ENCODE measurements around the gene NT5M. TPM values are rescaled to one million over a fixed set of nuclear protein-coding genes. Genes with fewer than 3 reads are reported as not detected.

NT5M gene
- polyA plus RNA-seq, 1 donor: 7.5 TPM

DNA sequence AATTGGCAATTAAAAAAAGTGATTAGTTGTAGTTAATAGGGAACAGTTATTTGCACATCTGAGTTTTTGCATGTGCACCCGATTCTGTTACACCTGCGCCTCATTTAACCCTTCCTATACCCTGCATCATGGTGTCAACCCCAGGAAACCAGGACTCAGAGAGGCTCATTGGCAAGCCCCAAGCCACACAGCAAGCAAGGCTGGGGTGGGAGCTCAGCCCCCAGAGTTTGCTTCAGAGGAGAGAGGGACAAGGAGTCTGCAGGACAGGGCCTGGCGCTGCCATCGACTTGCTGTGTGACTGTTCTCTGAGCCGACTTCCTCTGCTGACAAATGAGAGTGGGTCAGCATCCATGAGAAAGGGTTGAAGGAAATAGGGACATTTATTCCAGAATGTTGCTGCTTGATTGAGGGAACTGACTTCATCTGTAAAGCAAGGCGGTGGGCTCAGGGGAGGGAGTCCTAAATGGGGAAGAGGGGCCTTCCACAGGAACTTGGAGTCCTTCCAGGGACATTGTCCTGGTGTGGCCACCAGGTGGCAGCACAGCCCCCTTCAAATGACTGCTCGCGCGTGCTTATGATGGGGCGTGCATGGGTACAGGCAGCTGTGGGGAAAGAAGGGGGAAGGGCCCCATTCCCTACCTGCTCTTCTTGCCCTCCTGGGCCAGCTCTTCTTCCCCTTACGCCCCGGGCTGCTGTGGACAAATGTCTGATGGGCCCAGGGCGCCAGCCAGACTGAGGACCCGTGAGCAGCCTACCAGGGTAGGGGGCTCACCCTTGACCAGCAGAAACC is 51.6 kb downstream of the NT5M start:
- peak; percentile 28 for DNase-seq (ENCODE audit: low read depth)

- no peak for DNase-seq (ENCODE audit: low read depth)
Observed at GRCh38 chr17:17355426-17355825, 52.3 kb downstream of the NT5M start.

DNA sequence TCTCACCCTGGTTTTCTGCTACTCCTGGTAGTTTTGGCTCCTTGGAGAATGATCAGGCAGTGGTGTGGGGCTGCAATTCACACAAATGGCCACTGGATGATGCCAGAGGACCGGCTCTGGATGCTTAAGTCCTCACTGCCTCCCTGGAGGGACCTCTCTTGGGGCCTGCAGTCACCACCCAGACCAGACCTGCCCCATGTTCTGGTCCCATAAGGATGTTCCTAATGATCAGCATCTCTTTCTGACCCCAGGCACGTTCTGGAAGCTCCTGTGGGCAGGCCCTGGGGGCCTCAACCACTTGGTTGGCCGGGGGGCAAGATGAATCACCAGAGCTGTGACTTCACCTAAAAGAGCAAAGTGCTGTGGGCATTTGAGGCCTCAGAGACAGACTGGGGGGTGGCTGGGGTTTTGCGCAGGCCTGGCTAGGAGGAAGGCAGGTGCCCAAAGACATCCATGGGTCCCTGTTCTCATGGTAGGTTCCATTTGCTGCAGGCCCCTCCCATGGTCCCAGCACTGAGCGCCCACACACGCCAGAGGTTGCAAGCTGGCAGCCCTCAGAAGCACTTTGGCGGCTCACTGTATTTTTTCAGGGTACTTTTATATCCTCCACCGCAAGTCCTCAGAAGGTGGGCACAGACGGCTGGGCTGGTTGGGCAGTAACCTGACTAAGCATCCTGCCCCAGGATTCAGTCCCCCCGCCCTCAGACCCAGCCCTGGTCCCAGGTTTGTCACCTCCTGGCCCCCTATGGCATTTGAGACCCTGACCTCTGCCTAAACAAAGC is 53.2 kb downstream of the NT5M start:
- DNase-seq (ENCODE audit: low read depth): peak; percentile 45

- DNase-seq (ENCODE audit: low read depth): no peak
Observed at GRCh38 chr17:17356931-17357270, 53.7 kb downstream of the NT5M start.

DNA sequence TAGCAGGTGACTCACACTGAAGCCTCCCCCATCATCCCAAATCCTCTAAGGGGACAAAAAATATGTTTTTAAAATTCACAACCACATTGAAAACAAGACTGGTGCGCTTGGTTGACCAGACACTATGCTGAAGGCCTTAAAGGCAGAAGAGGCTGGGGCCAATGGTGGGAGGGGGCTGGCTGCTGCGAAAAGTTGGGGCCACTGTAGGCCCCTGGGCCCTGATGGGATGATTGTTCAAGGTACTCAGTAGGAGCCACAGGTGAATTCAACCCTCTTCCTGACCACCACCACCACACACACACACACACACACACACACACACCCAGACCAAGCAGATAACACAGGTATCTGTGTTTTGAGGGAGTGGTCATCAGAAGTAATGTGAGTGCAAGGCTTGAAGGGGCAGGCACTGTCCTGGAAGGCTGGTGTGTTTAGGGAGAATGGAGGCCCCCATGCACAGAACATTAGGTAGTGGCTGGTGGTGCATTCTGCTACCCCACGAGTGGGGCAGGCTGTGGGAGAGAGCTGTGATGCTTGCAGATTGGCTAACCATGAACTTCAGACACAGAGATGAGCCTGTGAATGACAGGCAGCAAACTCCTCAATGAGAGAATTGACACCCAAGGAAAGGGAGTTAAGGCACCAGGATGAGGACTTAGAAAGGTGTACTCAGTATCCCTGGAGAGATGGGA is 55.0 kb downstream of the NT5M start:
- no peak for DNase-seq (ENCODE audit: low read depth)

DNA sequence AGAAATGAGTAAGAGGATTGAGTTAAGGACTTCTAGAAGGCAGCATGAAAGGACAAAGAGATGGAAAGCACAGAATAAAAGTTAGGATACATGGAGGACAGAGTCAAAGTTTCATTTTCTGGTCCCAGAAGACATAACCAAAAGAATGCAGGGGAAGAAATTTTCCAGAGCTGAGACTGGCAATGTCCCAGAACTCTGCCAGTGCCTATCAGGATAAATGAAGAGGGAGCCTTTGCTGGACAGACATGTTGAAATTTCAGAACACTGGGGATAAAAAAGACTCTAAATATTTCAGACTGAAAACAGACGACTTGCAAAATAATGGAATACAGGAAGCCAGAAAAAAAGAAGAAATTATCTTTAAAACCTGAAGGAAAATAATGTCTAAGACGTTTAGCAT is 55.7 kb downstream of the NT5M start:
- no peak for DNase-seq (ENCODE audit: low read depth)

- no peak for DNase-seq (ENCODE audit: low read depth)
Observed at GRCh38 chr17:17359271-17359670, 56.1 kb downstream of the NT5M start.

- no peak for DNase-seq (ENCODE audit: low read depth)
Observed at GRCh38 chr17:17360087-17360730, 57.0 kb downstream of the NT5M start.

GRCh38 chr17:17361543-17361866 is 58.3 kb downstream of the NT5M start:
- no peak for DNase-seq (ENCODE audit: low read depth)

DNA sequence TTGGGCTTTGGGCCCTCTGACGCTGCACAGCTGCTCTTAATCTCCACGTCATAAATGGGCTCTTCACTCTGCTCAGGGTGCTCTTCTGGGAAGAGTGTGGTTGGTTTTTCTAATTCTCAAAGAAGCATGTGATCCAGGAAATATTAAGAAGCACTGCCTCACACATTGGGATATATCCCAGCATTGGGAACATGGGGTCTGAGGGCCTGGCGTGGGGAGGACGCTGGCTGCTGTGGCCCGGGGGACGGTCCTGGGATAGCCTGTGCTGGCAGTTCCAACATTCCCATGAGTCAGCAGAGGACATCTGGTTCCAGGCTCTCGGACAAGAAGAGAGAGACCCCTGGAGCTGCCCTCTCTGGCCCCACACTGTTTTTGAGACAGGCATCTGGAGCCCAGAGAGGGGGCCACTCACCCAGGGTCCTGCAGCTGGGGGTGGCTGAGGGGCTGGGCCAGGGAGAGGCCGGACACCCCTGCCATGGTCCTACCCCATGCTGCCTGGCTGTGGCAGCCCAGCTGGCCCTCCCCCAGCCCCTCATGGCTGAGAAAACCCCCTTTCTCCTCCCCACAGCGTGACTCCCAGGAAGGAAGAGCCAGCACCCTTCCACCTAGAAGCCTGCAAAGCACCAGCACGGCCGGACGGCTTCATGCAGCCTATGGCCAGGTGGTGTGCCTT is 58.8 kb downstream of the NT5M start:
- DNase-seq (ENCODE audit: low read depth): no peak

- DNase-seq (ENCODE audit: low read depth): no peak
Observed at GRCh38 chr17:17362540-17362930, 59.4 kb downstream of the NT5M start.

- DNase-seq (ENCODE audit: low read depth): no peak
Observed at GRCh38 chr17:17363638-17364337, 60.6 kb downstream of the NT5M start.

- no peak for DNase-seq (ENCODE audit: low read depth)
Observed at GRCh38 chr17:17364338-17364667, 61.1 kb downstream of the NT5M start.

DNA sequence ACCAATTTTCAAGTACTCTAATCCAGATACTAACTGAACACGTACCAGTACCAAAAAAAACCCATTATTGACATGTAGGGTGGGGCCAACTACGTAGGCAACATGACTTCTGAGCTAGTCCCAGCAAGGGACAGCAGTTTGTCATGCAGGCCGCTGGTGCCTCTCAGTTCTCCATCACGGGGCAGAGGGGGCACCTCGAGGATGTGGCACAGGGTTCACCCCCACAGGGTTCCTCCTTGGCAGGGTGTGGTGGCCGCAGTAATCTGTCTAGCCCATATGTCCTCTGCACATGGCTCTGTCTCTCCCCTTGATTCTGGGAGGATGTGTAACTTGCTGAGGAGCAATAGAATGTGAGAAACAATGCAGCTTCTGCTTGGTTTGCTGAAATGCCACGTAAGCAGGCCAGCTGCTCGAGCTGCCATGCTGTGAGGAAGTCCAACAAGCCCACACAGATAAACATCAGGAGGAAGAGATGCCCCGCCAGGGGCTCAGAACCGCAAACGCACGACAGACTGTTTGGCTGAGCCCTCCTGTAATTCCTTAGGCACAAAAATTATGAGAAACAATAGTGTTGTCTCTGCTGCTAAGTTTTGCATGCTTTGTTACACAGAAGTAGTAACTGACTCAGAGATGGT is 62.4 kb downstream of the NT5M start:
- DNase-seq (ENCODE audit: low read depth): no peak

- no peak for DNase-seq (ENCODE audit: low read depth)
Observed at GRCh38 chr17:17366235-17366634, 63.1 kb downstream of the NT5M start.

DNA sequence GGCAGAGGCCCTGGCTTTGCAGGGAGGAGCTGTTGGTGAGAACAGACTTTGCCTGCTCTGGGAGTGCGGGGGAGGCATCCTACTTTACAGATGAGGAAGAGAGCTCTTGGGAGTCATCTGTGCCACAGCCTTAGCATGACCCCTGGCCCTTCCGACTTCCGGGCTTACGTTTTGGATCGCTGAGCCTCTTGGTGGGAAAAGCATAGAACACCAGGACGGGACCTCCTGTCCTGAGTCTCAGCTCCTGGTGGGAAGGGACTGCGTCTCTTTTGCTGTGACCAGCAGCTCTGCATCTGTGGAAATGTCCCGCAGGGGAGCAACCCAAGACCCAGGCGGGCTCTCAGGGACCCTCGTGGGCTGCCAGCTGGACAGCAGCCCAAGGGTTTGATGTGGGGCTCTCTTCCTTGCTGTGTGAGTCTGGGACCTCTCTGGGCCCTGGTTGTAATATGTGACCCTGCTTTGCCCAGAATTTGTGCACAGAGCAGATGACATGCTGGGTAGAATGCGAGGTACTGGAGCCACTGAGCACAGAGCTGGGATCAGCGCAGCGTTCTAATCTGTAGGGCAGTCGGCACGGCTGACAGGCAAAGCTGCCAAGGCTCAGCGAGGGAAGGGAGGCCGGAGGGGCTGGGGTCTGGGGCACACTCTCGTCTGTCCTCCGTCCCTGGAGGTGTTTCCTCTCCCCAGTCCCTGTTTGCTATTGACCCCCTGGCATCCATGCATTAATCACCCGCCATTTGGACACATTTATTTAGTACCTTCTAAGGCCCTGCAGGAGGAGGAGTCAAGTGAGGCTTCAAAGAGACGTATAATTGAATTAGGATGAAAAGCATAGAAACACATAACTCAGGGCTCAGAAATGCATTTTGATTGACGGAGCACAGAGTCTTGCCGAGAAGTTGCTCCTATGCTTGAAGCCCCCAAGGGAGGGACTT is 64.0 kb downstream of the NT5M start:
- no peak for DNase-seq (ENCODE audit: low read depth)

DNA sequence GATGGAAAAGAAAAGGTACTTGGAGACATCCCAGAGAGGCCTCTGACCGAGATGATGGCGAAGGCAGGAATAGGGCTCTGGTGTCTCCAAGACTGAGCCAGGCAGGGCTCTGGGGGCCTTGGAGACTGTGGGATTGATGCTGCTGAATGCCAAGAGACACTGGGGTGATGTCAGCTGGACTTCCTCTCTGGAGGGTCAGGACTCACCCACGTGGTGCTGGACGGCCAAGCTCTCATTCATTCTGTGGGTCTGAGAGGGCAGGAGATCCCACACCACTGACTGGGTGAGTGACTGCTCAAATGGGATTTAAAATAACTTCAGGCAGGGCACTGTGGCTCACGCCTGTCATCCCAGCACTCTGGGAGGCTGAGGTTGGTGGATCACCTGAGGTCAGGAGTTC is 64.8 kb downstream of the NT5M start:
- no peak for DNase-seq (ENCODE audit: low read depth)

DNA sequence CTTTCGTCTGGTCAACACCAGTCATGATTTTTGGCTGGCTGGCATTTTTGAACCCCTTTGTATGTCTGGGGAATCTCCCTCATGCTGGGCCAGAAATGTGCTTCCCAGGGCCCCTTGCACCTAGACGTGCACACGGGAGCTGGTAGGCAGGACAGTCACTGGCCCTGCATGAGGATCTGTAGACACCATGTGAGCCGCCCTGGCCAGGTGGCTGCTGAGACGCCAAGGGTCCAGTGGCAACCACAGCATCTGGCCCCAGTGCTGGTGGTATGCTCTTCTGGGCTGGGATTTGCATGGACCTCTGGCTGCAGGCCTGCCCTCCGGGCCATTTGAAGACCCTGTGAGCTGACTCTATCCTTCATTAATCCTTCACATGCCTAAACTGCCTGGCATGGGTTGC is 67.5 kb downstream of the NT5M start:
- DNase-seq (ENCODE audit: low read depth): no peak

DNA sequence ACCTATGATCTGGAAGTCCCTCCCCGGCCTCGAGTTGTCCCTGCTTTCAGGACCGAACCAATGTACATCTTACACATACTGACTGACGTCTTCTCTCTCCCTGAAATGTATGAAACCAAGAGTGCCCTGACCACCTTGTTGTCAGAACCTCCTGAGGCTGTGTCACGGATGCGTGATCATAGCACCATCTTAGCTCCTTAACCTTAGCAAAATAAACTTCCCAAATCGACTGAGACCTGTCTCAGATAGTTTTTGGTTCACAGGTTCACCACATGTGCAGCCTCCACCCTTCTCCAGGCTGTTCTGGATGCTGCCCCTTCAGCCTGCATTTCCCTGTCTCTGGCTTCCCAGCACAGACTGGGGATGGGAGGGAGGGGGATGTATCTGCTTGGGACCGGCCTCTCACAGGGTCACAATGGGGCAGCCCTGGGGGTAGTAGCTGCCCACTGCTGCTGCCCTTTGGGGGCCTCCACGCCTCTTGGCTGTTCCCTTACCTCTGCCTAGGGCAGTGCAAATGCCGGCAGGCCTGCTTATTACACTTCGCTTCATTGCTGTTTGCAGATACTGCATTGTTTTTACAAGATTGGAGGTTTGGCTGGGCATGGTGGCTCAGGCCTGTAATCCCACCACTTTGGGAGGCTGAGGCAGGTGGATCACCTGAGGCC is 69.8 kb downstream of the NT5M start:
- DNase-seq (ENCODE audit: low read depth): no peak
